ENCODE measurements around the gene DMBX1. TPM values are rescaled to one million over a fixed set of nuclear protein-coding genes. Genes with fewer than 3 reads are reported as not detected.

The DMBX1 gene
- total RNA-seq, 6 donors from 2014 or later, result not detected

GRCh38 chr1:46529031-46529630, 39.5 kb downstream of the DMBX1 start:
- Histone ChIP-seq H3K9me3 (no peaks in the 10 kb centered on the region), H3K4me1 (peaks cover 5 to 15% (median 6%) of the 10 kb centered on the region in 4 donors), H3K4me3 (no peak overlapping the region), H3K27ac (no peak overlapping the region), H3K27me3 (peaks cover 0 to 2% (median 0%) of the 10 kb centered on the region in 4 donors), H3K36me3 (no peaks in the 10 kb centered on the region)
- no peak for ATAC-seq (ENCODE audit: low FRiP score in 2 of 2)
- no peak for TF ChIP-seq EP300 (IDR thresholded peaks at IDR 0.05)
- TF ChIP-seq, protein P1, sequence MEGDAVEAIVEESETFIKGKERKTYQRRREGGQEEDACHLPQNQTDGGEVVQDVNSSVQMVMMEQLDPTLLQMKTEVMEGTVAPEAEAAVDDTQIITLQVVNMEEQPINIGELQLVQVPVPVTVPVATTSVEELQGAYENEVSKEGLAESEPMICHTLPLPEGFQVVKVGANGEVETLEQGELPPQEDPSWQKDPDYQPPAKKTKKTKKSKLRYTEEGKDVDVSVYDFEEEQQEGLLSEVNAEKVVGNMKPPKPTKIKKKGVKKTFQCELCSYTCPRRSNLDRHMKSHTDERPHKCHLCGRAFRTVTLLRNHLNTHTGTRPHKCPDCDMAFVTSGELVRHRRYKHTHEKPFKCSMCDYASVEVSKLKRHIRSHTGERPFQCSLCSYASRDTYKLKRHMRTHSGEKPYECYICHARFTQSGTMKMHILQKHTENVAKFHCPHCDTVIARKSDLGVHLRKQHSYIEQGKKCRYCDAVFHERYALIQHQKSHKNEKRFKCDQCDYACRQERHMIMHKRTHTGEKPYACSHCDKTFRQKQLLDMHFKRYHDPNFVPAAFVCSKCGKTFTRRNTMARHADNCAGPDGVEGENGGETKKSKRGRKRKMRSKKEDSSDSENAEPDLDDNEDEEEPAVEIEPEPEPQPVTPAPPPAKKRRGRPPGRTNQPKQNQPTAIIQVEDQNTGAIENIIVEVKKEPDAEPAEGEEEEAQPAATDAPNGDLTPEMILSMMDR (IDR thresholded peaks at IDR 0.05), result no peak
- no peak for TF ChIP-seq POLR2AphosphoS5 (IDR thresholded peaks at IDR 0.05)
- TF ChIP-seq POLR2A (IDR thresholded peaks at IDR 0.05), result no peak
- no peak for DNase-seq
- 60 to 63% methylated on average over 4 of the region's 4 CpGs for WGBS, 2 donors

DNA sequence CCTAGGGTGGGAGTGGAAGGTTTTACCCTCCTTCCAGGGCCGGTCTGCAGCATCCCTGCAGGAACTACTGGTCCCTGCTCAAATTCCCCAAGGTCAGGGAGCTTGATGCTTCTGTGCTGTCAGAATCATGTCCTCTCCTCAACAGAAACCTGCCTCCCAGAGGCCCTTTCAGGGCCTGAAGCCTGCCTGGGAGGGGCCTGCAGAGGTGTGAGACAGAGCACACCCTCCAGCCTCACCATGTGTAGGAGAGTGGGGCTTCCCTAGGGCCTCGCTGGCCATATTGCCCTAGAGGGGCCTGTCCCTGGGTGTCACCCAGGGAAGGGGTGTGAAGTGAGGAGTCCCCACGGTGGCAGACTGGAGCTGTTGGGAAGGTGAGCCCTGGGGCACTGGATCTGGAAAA, 40.7 kb downstream of the DMBX1 start:
- TF ChIP-seq POLR2A (IDR thresholded peaks at IDR 0.05) (no peak), POLR2AphosphoS5 (IDR thresholded peaks at IDR 0.05) (no peak), EP300 (IDR thresholded peaks at IDR 0.05) (no peak)
- TF ChIP-seq, protein P1 (IDR thresholded peaks at IDR 0.05), result no peak
- no peaks in the 10 kb centered on the region for H3K9me3 ChIP-seq
- ATAC-seq (ENCODE audit: low FRiP score in 2 of 2), result no peak
- peaks cover 5 to 15% (median 6%) of the 10 kb centered on the region in 4 donors for H3K4me1 ChIP-seq
- H3K27ac ChIP-seq, result no peak overlapping the region
- peaks cover 0 to 2% (median 0%) of the 10 kb centered on the region in 4 donors for H3K27me3 ChIP-seq
- WGBS, 2 donors, result 63 to 70% methylated on average over 2 to 3 of the region's 3 CpGs
- no peak for DNase-seq
- no peaks in the 10 kb centered on the region for H3K36me3 ChIP-seq
- no peak overlapping the region for H3K4me3 ChIP-seq

DNA sequence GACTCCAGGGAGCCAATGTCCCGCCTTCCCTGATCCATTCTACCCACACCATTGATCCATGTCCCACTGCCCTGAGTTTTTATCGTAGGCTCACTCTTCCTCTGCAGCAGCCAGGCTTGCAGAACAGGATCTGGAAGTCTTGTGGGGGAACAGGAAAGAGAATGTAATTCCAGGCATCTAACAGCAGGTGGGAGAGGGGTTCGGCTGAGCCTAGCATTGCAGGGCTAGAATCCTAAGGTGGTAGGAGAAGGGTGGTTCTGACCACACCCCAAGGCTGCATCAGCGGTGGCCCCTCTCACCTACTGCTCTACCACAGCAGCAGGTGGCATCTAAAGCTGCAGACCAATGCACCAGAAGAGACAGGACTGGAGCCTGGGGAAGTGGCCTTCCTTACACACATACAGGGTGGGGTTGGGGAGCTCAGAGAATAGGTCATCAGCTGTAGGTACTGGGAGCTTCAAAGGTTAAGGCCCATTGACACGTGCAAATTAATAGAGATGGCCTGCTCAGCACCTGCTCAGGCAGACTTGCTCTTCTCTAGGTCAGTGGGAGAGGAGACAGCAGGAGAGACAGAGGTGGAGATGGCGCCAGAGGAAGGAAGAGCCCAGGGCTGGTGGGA, 41.3 kb downstream of the DMBX1 start:
- WGBS, 2 donors, result 47 to 62% methylated on average over 6 of the region's 6 CpGs
- no peak for TF ChIP-seq EP300 (IDR thresholded peaks at IDR 0.05)
- no peak for TF ChIP-seq POLR2A (IDR thresholded peaks at IDR 0.05)
- no peak for TF ChIP-seq POLR2AphosphoS5 (IDR thresholded peaks at IDR 0.05)
- TF ChIP-seq, protein P1 (IDR thresholded peaks at IDR 0.05), result no peak
- H3K9me3 ChIP-seq, result no peaks in the 10 kb centered on the region
- no peak overlapping the region for H3K4me3 ChIP-seq
- peaks cover 5 to 15% (median 6%) of the 10 kb centered on the region in 4 donors for H3K4me1 ChIP-seq
- H3K36me3 ChIP-seq, result no peaks in the 10 kb centered on the region
- no peak for DNase-seq
- peaks cover 0 to 2% (median 0%) of the 10 kb centered on the region in 4 donors for H3K27me3 ChIP-seq
- no peak for ATAC-seq (ENCODE audit: low FRiP score in 2 of 2)
- no peak overlapping the region for H3K27ac ChIP-seq

GRCh38 chr1:46532095-46532494, 42.5 kb downstream of the DMBX1 start:
- H3K4me1 ChIP-seq, result peaks cover 5 to 15% (median 6%) of the 10 kb centered on the region in 4 donors
- ATAC-seq (ENCODE audit: low FRiP score in 2 of 2) (no peak), DNase-seq (no peak)
- H3K27me3 ChIP-seq, result peaks cover 0 to 2% (median 0%) of the 10 kb centered on the region in 4 donors
- TF ChIP-seq EP300 (IDR thresholded peaks at IDR 0.05) (no peak), POLR2A (IDR thresholded peaks at IDR 0.05) (no peak), POLR2AphosphoS5 (IDR thresholded peaks at IDR 0.05) (no peak)
- TF ChIP-seq, protein P1 (IDR thresholded peaks at IDR 0.05), result no peak
- no peaks in the 10 kb centered on the region for H3K9me3 ChIP-seq
- H3K27ac ChIP-seq, result no peak overlapping the region
- 63 to 73% methylated on average over 3 of the region's 3 CpGs for WGBS, 2 donors
- H3K36me3 ChIP-seq, result no peaks in the 10 kb centered on the region
- no peak overlapping the region for H3K4me3 ChIP-seq
